GM18951 (cell line): ENCODE measurements around the gene MAPKAPK2.

ENCODE experiments used
- POLR2A ChIP-seq: IDR thresholded peaks from 4 replicates; pipeline ENCODE4 v1.6.1; 2011; ENCODE audit warnings: mild to moderate bottlenecking; ENCODE audit not compliant: insufficient read length, insufficient read depth; ENCODE audit errors: extremely low read depth
- in situ Hi-C: fragments of 300-500 bp; cut with MboI; formaldehyde crosslinking; loops from one replicate; pipeline ENCODE4 v1.12.0; 2022; ENCODE audit warnings: low sequenced_read_pairs, mixed read lengths, inconsistent platforms; ENCODE audit not compliant: unreplicated experiment

Gene MAPKAPK2

GRCh38 chr1:206732508-206732907, 47.8 kb downstream of the MAPKAPK2 start:
- no peak for TF ChIP-seq POLR2A
- in situ Hi-C loops: no loop called here

- no peak for TF ChIP-seq POLR2A
- in situ Hi-C loops: no loop called here
Measured at GRCh38 chr1:206732992-206733391, 48.3 kb downstream of the MAPKAPK2 start.

GRCh38 chr1:206734499-206735142, 49.9 kb downstream of the MAPKAPK2 start:
- no peak for TF ChIP-seq POLR2A
- in situ Hi-C loops: loop anchor here (5.0 kb wide), 2 partner anchors 73 to 178 kb away; no protein-coding TSS in a partner anchor

- in situ Hi-C loops: loop anchor here (5.0 kb wide), 2 partner anchors 72 to 177 kb away; no protein-coding TSS in a partner anchor
- TF ChIP-seq POLR2A: no peak
Measured at GRCh38 chr1:206735553-206736031, 50.9 kb downstream of the MAPKAPK2 start.

GRCh38 chr1:206736878-206737728, 52.4 kb downstream of the MAPKAPK2 start:
- no peak for TF ChIP-seq POLR2A
- in situ Hi-C loops: loop anchor here (5.0 kb wide), 2 partner anchors 70 to 175 kb away; no protein-coding TSS in a partner anchor

GRCh38 chr1:206737729-206738201, 53.1 kb downstream of the MAPKAPK2 start:
- TF ChIP-seq POLR2A: no peak
- in situ Hi-C loops: loop anchor here (5.0 kb wide), 2 partner anchors 70 to 175 kb away; no protein-coding TSS in a partner anchor

GRCh38 chr1:206738370-206739366, 54.0 kb downstream of the MAPKAPK2 start:
- in situ Hi-C loops: loop anchor here (5.0 kb wide), 2 partner anchors 69 to 174 kb away; no protein-coding TSS in a partner anchor
- no peak for TF ChIP-seq POLR2A

GRCh38 chr1:206739411-206740076, 54.8 kb downstream of the MAPKAPK2 start:
- in situ Hi-C loops: loop anchor here (5.0 kb wide), 2 partner anchors 68 to 173 kb away; no protein-coding TSS in a partner anchor
- peak; percentile 66 for TF ChIP-seq POLR2A

GRCh38 chr1:206741142-206741701, 56.5 kb downstream of the MAPKAPK2 start:
- in situ Hi-C loops: no loop called here
- TF ChIP-seq POLR2A: no peak

- in situ Hi-C loops: no loop called here
- no peak for TF ChIP-seq POLR2A
Measured at GRCh38 chr1:206742719-206743383, 58.1 kb downstream of the MAPKAPK2 start.

GRCh38 chr1:206744683-206745082, 60.0 kb downstream of the MAPKAPK2 start:
- no peak for TF ChIP-seq POLR2A
- in situ Hi-C loops: no loop called here
